ENCODE results near the gene SLC30A2. TPM values are rescaled to one million over a fixed set of nuclear protein-coding genes. Genes with fewer than 3 reads are reported as not detected.
A peak's percentile ranks its signal among the peaks of the same experiment; 100 is the strongest.

SLC30A2 gene
- total RNA-seq, 6 donors from 2014 or later = 0.09 to 0.27 (median 0.15) TPM; not detected in 3

- Histone ChIP-seq H3K36me3 (no peaks in the 10 kb centered on the region), H3K4me3 (peak overlapping the region in 1 of 4 donors; percentile 24), H3K9me3 (no peaks in the 10 kb centered on the region), H3K27ac (no peak overlapping the region), H3K27me3 (peaks cover 2 to 37% (median 17%) of the 10 kb centered on the region in 4 donors), H3K4me1 (peaks cover 8 to 18% (median 12%) of the 10 kb centered on the region in 4 donors)
- no peak for TF ChIP-seq CTCF (IDR thresholded peaks at IDR 0.05)
- no peak for TF ChIP-seq POLR2A (IDR thresholded peaks at IDR 0.05)
- no peak for TF ChIP-seq EP300 (IDR thresholded peaks at IDR 0.05)
- no peak for TF ChIP-seq POLR2AphosphoS5 (IDR thresholded peaks at IDR 0.05)
- DNase-seq = peak in 1 of 2 donors; percentile 79
- WGBS, 2 donors = 46 to 63% methylated on average over 16 to 19 of the region's 29 CpGs
- ATAC-seq (ENCODE audit: low FRiP score in 2 of 2) = no peak
Measured at GRCh38 chr1:26044971-26045721, 772 bp downstream of the SLC30A2 start.

GRCh38 chr1:26044414-26044813 lies 1.5 kb downstream of the SLC30A2 start:
- no peaks in the 10 kb centered on the region for H3K9me3 ChIP-seq
- H3K27me3 ChIP-seq = peaks cover 2 to 37% (median 17%) of the 10 kb centered on the region in 4 donors
- no peak overlapping the region for H3K4me3 ChIP-seq
- no peak for DNase-seq
- ATAC-seq (ENCODE audit: low FRiP score in 2 of 2) = no peak
- peaks cover 8 to 18% (median 12%) of the 10 kb centered on the region in 4 donors for H3K4me1 ChIP-seq
- WGBS, 2 donors = 90 to 93% methylated on average over 3 of the region's 3 CpGs
- TF ChIP-seq POLR2A (IDR thresholded peaks at IDR 0.05) = no peak
- no peak for TF ChIP-seq POLR2AphosphoS5 (IDR thresholded peaks at IDR 0.05)
- TF ChIP-seq CTCF (IDR thresholded peaks at IDR 0.05) = no peak
- no peak for TF ChIP-seq EP300 (IDR thresholded peaks at IDR 0.05)
- no peak overlapping the region for H3K27ac ChIP-seq
- no peaks in the 10 kb centered on the region for H3K36me3 ChIP-seq

- DNase-seq (no peak), ATAC-seq (ENCODE audit: low FRiP score in 2 of 2) (no peak)
- no peak for TF ChIP-seq CTCF (IDR thresholded peaks at IDR 0.05)
- H3K27me3 ChIP-seq = peaks cover 2 to 37% (median 17%) of the 10 kb centered on the region in 4 donors
- no peak overlapping the region for H3K4me3 ChIP-seq
- H3K36me3 ChIP-seq = no peaks in the 10 kb centered on the region
- 60 to 63% methylated on average over 1 to 2 of the region's 2 CpGs for WGBS, 2 donors
- H3K4me1 ChIP-seq = peaks cover 8 to 18% (median 12%) of the 10 kb centered on the region in 4 donors
- H3K27ac ChIP-seq = no peak overlapping the region
- H3K9me3 ChIP-seq = no peaks in the 10 kb centered on the region
Measured at GRCh38 chr1:26043765-26044164, 2.2 kb downstream of the SLC30A2 start.

- TF ChIP-seq POLR2AphosphoS5 (IDR thresholded peaks at IDR 0.05) (no peak), EP300 (IDR thresholded peaks at IDR 0.05) (no peak), CTCF (IDR thresholded peaks at IDR 0.05) (no peak), POLR2A (IDR thresholded peaks at IDR 0.05) (no peak)
- Histone ChIP-seq H3K27me3 (peaks cover 2 to 30% (median 16%) of the 10 kb centered on the region in 4 donors), H3K4me3 (no peak overlapping the region), H3K27ac (no peak overlapping the region), H3K9me3 (no peaks in the 10 kb centered on the region), H3K4me1 (peaks cover 8 to 18% (median 12%) of the 10 kb centered on the region in 4 donors), H3K36me3 (no peaks in the 10 kb centered on the region)
- ATAC-seq (ENCODE audit: low FRiP score in 2 of 2) = no peak
- no peak for DNase-seq
- 20 to 69% methylated on average over 1 to 4 of the region's 4 CpGs for WGBS, 2 donors
Measured at GRCh38 chr1:26041978-26042377, 3.9 kb downstream of the SLC30A2 start.

- H3K4me3 ChIP-seq = no peak overlapping the region
- no peak overlapping the region for H3K27ac ChIP-seq
- ATAC-seq (ENCODE audit: low FRiP score in 2 of 2) (no peak), DNase-seq (no peak)
- H3K36me3 ChIP-seq = no peaks in the 10 kb centered on the region
- H3K27me3 ChIP-seq = peaks cover 2 to 24% (median 13%) of the 10 kb centered on the region in 4 donors
- no peak for TF ChIP-seq POLR2AphosphoS5 (IDR thresholded peaks at IDR 0.05)
- TF ChIP-seq POLR2A (IDR thresholded peaks at IDR 0.05) = no peak
- no peak for TF ChIP-seq CTCF (IDR thresholded peaks at IDR 0.05)
- TF ChIP-seq EP300 (IDR thresholded peaks at IDR 0.05) = no peak
- H3K9me3 ChIP-seq = no peaks in the 10 kb centered on the region
- WGBS, 2 donors = 76 to 78% methylated on average over 5 to 7 of the region's 7 CpGs
- peaks cover 11 to 19% (median 14%) of the 10 kb centered on the region in 4 donors for H3K4me1 ChIP-seq
Measured at GRCh38 chr1:26041401-26041800, 4.5 kb downstream of the SLC30A2 start.

Measured in upper lobe of left lung (tissue), 6 donors.